ENCODE measurements around the gene TNFRSF8. TPM values are rescaled to one million over a fixed set of nuclear protein-coding genes. Genes with fewer than 3 reads are reported as not detected.

TNFRSF8 gene
- total RNA-seq, 2 experiments from 2014 or later = 0.14 TPM; not detected in 1

- H3K36me3 ChIP-seq (ENCODE audit: insufficient read depth, low read length) = peaks cover 52% of the 10 kb centered on the region
- no peaks in the 10 kb centered on the region for H3K9me3 Mint-ChIP-seq
- POLR2A ChIA-PET = no interaction called here
- H3K36me3 Mint-ChIP-seq (ENCODE audit: low read depth) = peaks cover 55% of the 10 kb centered on the region
- no peak overlapping the region for H3K4me3 ChIP-seq (ENCODE audit: low read length)
- H3K27me3 ChIP-seq (ENCODE audit: control insufficient read depth in 1 of 2, insufficient read depth in 2 of 2, low read length in 2 of 2) = no peaks in the 10 kb centered on the region
- no peak overlapping the region for H3K27ac Mint-ChIP-seq
- DNase-seq (no peak), ATAC-seq (ENCODE audit: poor library complexity) (no peak)
- H3K4me3 Mint-ChIP-seq = no peak overlapping the region
- TF ChIP-seq, protein P1, sequence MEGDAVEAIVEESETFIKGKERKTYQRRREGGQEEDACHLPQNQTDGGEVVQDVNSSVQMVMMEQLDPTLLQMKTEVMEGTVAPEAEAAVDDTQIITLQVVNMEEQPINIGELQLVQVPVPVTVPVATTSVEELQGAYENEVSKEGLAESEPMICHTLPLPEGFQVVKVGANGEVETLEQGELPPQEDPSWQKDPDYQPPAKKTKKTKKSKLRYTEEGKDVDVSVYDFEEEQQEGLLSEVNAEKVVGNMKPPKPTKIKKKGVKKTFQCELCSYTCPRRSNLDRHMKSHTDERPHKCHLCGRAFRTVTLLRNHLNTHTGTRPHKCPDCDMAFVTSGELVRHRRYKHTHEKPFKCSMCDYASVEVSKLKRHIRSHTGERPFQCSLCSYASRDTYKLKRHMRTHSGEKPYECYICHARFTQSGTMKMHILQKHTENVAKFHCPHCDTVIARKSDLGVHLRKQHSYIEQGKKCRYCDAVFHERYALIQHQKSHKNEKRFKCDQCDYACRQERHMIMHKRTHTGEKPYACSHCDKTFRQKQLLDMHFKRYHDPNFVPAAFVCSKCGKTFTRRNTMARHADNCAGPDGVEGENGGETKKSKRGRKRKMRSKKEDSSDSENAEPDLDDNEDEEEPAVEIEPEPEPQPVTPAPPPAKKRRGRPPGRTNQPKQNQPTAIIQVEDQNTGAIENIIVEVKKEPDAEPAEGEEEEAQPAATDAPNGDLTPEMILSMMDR (IDR thresholded peaks at IDR 0.05) = no peak
- H3K27ac ChIP-seq (ENCODE audit: low read depth in 1 of 2, low read length in 2 of 2) = no peak overlapping the region
- H3K4me1 ChIP-seq (ENCODE audit: insufficient read depth, low read length) = no peaks in the 10 kb centered on the region
- H3K4me1 Mint-ChIP-seq (ENCODE audit: low read depth) = no peaks in the 10 kb centered on the region
- no peaks in the 10 kb centered on the region for H3K9me3 ChIP-seq (ENCODE audit: control insufficient read depth in 1 of 2, insufficient read depth in 1 of 2, low read length in 2 of 2)
- intact Hi-C loops (cut with DNase I, micrococcal nuclease) = no loop called here
- no peaks in the 10 kb centered on the region for H3K27me3 Mint-ChIP-seq
- CTCF ChIA-PET = no interaction called here
These were observed 34.9 kb upstream of the TNFRSF8 start for GRCh38 chr1:12028248-12028647.

- Histone ChIP-seq H3K4me3 (ENCODE audit: low read length) (no peak overlapping the region), H3K36me3 (ENCODE audit: insufficient read depth, low read length) (peaks cover 49% of the 10 kb centered on the region), H3K9me3 (ENCODE audit: control insufficient read depth in 1 of 2, insufficient read depth in 1 of 2, low read length in 2 of 2) (no peaks in the 10 kb centered on the region), H3K27me3 (ENCODE audit: control insufficient read depth in 1 of 2, insufficient read depth in 2 of 2, low read length in 2 of 2) (no peaks in the 10 kb centered on the region), H3K4me1 (ENCODE audit: insufficient read depth, low read length) (no peaks in the 10 kb centered on the region), H3K27ac (ENCODE audit: low read depth in 1 of 2, low read length in 2 of 2) (no peak overlapping the region)
- Mint-ChIP-seq H3K9me3 (no peaks in the 10 kb centered on the region), H3K27me3 (no peaks in the 10 kb centered on the region), H3K4me1 (ENCODE audit: low read depth) (no peaks in the 10 kb centered on the region), H3K4me3 (no peak overlapping the region), H3K36me3 (ENCODE audit: low read depth) (peaks cover 54% of the 10 kb centered on the region), H3K27ac (no peak overlapping the region)
- DNase-seq = no peak
- ChIA-PET POLR2A (no interaction called here), CTCF (no interaction called here)
- intact Hi-C loops (cut with DNase I, micrococcal nuclease) = no loop called here
- ATAC-seq (ENCODE audit: poor library complexity) = no peak
- TF ChIP-seq, protein P1 (IDR thresholded peaks at IDR 0.05) = no peak
These were observed 34.1 kb upstream of the TNFRSF8 start for GRCh38 chr1:12028957-12029511.

GRCh38 chr1:12029720-12030339, 33.3 kb upstream of the TNFRSF8 start:
- ATAC-seq (ENCODE audit: poor library complexity) = no peak
- no peak for DNase-seq
- H3K4me3 Mint-ChIP-seq = no peak overlapping the region
- TF ChIP-seq, protein P1 (IDR thresholded peaks at IDR 0.05) = no peak
- H3K27me3 Mint-ChIP-seq = no peaks in the 10 kb centered on the region
- Histone ChIP-seq H3K27ac (ENCODE audit: low read depth in 1 of 2, low read length in 2 of 2) (no peak overlapping the region), H3K36me3 (ENCODE audit: insufficient read depth, low read length) (peaks cover 43% of the 10 kb centered on the region), H3K9me3 (ENCODE audit: control insufficient read depth in 1 of 2, insufficient read depth in 1 of 2, low read length in 2 of 2) (no peaks in the 10 kb centered on the region), H3K4me1 (ENCODE audit: insufficient read depth, low read length) (no peaks in the 10 kb centered on the region), H3K27me3 (ENCODE audit: control insufficient read depth in 1 of 2, insufficient read depth in 2 of 2, low read length in 2 of 2) (no peaks in the 10 kb centered on the region), H3K4me3 (ENCODE audit: low read length) (no peak overlapping the region)
- no peaks in the 10 kb centered on the region for H3K9me3 Mint-ChIP-seq
- ChIA-PET CTCF (no interaction called here), POLR2A (interaction anchor here (1.1 kb wide), 1 partner anchor 11 kb away, joined by 3 read pairs; the partner anchor contains the start of gene MIIP)
- H3K36me3 Mint-ChIP-seq (ENCODE audit: low read depth) = peaks cover 46% of the 10 kb centered on the region
- H3K27ac Mint-ChIP-seq = no peak overlapping the region
- no peaks in the 10 kb centered on the region for H3K4me1 Mint-ChIP-seq (ENCODE audit: low read depth)
- intact Hi-C loops (cut with DNase I, micrococcal nuclease) = no loop called here

Data from CD4-positive, alpha-beta T cell (primary cell).